ENCODE results near the gene ALDH18A1.
"Not testable (repeated sequence)": the region's sequence is repeated elsewhere in the genome, so short reads cannot be mapped to it uniquely, and the experiment has no call there.

The ALDH18A1 gene

DNA sequence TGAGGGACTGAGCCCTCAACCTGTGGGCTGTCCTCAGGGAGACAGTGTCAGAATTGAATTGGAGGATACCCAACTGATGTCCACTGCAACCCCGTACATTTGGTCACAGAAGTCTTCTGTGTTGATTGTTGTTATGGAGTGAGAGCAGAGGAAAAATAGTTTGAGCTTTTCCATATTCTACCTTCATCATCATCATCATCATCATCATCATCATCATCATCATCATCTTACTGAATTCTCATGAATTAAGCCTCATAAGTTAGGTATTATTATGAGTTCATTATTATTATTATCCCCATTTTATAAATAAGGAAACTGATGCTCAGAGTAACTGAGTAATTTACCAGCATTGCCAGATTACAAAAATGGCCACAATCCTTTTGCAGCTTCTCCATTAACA lies 8.4 kb downstream of the ALDH18A1 start:
- no peak for DNase-seq (ENCODE audit: low read depth)

- DNase-seq (ENCODE audit: low read depth) = no peak
Observed at GRCh38 chr10:95646160-95646559, 10.4 kb downstream of the ALDH18A1 start.

DNA sequence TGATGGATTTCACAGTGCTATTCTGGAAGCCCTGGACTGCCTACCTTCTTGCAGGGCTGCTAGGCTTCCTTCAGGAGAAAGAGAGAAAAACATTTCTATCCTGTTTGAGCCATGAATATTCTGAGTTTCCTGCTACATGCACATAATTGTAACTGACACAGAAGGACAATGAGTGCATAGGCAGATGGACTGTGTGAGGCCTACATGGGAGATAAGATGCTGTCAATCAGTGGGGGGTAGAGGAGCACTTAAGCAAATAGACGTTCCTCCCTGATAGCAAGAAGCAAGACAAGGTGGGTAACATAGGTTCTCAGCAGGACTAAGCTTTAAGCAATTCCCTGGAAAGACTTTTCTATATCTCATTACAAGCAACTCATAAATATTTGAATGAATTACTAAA lies 11.6 kb downstream of the ALDH18A1 start:
- no peak for DNase-seq (ENCODE audit: low read depth)

DNA sequence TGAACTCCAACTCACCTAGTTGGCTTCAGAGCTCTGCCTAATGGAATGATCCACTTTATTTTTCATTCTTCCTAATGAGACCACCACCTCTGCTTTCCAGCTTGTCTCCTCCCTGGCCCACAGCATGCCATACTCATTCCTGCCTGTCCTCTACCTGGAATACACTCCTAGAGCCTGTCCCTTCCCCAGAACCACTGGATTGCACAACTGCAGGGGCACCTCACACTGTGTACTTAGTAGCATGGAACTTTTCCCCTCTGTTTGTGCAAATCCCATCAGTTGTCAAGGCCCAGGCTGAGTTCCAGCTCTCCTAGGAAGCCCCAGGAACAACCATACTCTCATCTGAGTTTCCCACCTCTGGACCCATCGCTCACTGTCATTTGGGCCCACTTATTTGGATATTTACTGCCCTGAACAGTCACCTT lies 15.6 kb downstream of the ALDH18A1 start:
- DNase-seq (ENCODE audit: low read depth) = no peak

DNA sequence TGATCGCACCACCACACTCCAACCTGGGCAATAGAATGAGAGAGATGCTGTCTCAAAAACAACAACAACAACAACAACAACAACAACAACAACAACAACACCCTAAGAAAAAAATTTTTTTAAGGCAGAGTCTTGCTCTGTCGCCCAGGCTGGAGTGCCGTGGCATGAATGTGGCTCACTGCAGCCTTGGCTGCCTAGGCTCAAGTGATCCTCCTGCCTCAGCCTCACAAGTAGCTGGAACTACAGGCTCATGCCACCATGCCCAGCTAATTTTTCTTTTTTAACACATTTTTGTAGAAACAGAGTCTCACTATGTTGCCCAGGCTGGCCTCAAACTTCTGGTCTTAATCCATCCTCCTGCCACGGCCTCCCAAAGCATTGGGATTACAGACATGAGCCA lies 18.6 kb downstream of the ALDH18A1 start:
- no peak for DNase-seq (ENCODE audit: low read depth)

GRCh38 chr10:95637140-95637539 lies 19.4 kb downstream of the ALDH18A1 start:
- no peak for DNase-seq (ENCODE audit: low read depth)

- no peak for DNase-seq (ENCODE audit: low read depth)
Observed at GRCh38 chr10:95635319-95635733, 21.2 kb downstream of the ALDH18A1 start.

- DNase-seq (ENCODE audit: low read depth) = no peak
Observed at GRCh38 chr10:95628786-95629185, 27.7 kb downstream of the ALDH18A1 start.

DNA sequence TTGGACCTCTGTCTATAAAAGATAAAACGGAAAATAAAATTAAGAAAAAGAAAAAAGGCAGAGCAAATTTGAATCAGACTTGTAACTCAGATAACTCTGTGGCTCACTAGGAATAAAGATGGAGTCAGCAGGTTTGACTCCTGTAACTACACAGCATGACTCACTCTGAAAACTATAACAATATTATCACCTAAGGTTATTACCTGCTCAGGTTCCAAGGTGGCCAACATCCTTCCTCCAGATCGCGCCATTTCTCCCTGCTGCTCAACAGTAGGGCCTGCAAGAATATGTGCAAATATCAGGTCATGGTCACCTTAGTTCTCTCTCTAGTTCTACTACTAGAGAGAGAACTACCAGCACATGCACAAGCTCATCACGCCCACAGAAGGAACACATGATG lies 30.0 kb downstream of the ALDH18A1 start:
- DNase-seq (ENCODE audit: low read depth) = no peak

- not testable (repeated sequence) for DNase-seq (ENCODE audit: low read depth)
Observed at GRCh38 chr10:95620415-95620814, 36.1 kb downstream of the ALDH18A1 start.

DNA sequence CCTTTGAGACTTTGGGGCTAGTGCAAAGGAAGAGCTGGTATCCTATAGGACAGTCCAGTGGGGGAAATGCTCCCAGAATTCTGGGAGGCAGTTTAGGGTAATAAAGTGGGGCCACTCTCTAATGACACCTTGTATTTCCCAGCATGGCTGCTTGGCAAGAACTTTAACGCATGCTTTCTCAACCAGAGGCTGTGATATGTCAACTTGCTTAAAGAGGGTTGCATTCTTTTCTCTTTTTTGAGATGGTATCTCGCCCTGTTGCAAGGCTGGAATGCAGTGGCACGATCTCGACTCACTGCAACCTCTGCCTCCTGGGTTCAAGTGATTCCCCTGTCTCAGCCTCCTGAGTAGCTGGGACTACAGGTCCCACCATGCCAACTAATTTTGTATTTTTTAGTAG lies 38.4 kb downstream of the ALDH18A1 start:
- DNase-seq (ENCODE audit: low read depth) = no peak

- no peak for DNase-seq (ENCODE audit: low read depth)
Observed at GRCh38 chr10:95616446-95616845, 40.1 kb downstream of the ALDH18A1 start.

DNA sequence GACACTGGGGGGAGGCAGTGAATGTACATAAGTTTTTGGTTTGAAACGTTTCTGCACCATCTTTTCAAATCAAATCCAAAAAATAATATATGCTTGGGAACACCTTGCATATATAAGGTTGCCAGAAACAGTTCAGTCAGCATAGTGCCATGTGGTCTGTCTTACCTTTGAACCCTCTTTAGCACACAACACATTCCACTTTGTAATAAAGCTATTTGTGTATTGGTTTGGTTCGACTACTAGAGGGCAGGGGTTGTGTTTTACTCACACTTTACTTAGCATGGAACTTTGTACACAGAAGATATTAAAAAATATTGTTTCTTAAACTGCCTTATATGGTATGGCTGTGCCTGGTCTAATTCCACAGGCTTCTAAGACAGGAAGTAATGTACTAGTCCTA lies 43.2 kb downstream of the ALDH18A1 start:
- no peak for DNase-seq (ENCODE audit: low read depth)

GRCh38 chr10:95610727-95611126 lies 45.8 kb downstream of the ALDH18A1 start:
- DNase-seq (ENCODE audit: low read depth) = no peak

GRCh38 chr10:95606922-95607321 lies 49.6 kb downstream of the ALDH18A1 start:
- DNase-seq (ENCODE audit: low read depth) = no peak

DNA sequence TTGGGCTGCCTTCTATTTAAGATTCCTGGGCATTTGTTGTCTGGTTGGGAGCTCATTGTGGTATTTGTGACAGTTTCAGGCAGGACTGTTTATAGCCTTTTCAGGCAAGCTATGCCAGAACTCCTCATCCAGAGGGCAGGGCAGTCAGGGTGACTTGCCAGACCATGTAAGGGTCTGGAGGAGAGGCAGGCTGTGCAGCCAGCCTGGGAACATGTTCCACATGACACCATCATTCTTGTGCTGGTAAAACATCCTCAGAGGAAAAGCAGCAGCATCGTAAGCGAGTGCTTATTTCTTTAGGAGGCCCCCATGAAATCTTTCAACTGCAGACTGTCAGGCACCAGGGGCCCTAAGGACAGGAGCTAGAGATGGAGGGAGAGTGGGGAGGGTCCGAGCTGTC lies 51.3 kb downstream of the ALDH18A1 start:
- no peak for DNase-seq (ENCODE audit: low read depth)

DNA sequence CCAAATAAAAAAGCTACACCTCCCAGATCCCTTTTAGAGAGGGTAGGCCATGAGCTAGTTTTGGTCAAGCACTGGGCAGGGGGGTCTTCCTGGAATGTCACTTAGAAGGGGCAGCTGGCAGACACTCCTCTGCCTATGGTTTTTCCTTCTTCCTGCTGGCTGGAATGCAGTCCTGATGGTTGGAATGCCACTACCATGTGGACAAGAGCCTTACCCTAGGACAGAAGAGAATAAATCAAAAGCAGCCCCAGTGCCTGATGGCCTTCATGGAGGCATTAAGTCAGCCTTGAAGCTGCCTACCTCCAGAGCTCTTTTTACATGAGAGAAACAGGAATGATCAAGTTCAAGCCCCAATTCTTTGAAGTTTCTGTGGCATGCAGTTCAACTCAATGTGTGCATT lies 51.9 kb downstream of the ALDH18A1 start:
- DNase-seq (ENCODE audit: low read depth) = no peak

DNA sequence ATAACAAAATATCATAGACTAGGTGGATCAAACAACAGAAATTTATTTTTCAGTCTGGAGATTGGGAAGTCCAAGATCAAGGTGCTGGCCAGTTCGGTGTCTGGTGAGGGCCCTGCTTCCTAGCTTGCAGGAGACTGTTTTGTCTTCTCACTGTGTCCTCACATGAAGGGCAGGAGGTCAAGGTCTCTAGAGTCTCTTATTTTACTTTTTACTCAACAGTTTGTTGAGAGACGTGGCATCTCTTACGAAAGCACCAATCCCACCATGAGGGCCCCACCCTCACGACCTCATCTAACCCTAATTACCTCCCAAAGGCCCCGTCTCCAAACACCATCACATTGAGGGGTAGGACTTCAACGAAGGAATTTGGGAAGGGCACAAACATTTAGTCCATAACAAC lies 54.1 kb downstream of the ALDH18A1 start:
- DNase-seq (ENCODE audit: low read depth) = no peak

- DNase-seq (ENCODE audit: low read depth) = peak; percentile 11
Observed at GRCh38 chr10:95601116-95601719, 55.3 kb downstream of the ALDH18A1 start.

DNA sequence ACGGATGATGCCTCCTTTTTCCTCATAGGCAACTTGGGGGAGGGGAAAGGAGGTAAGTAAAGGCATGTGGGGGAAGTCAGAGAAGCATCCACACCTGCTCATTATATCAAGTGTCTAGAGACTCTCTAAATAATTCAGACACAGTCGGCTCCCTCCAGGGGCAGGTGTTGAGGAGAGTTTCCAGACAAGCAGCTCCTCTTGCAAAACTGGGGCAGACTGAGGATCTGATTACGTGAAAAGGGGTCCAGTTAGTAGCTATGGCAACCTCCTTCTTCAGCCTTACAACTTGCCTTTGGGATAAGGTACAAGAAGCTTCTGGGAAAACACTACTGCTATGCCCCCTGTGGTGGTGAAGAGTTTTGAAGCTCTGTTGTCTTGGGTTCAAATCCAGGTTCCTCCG lies 56.4 kb downstream of the ALDH18A1 start:
- DNase-seq (ENCODE audit: low read depth) = no peak

DNA sequence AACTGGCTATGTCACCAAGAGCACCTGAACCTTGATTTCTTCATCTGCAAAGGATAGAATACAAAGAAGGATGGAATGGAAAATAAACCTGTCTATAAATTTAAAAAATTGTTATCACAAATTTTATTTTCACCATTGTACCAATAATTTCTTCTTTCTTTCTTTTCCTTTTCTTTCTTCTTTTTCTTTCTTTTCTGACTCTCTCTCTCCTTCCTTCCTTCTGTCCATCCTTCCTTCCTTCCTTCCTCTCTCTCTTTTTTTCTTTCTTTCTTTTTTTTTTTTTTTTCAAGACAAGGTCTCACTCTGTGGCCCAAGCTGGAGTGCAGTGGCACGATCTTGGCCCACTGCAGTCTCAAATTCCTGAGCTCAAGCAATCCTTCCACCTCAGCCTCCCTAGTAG lies 58.7 kb downstream of the ALDH18A1 start:
- no peak for DNase-seq (ENCODE audit: low read depth)

- no peak for DNase-seq (ENCODE audit: low read depth)
Observed at GRCh38 chr10:95588025-95588424, 68.5 kb downstream of the ALDH18A1 start.

DNA sequence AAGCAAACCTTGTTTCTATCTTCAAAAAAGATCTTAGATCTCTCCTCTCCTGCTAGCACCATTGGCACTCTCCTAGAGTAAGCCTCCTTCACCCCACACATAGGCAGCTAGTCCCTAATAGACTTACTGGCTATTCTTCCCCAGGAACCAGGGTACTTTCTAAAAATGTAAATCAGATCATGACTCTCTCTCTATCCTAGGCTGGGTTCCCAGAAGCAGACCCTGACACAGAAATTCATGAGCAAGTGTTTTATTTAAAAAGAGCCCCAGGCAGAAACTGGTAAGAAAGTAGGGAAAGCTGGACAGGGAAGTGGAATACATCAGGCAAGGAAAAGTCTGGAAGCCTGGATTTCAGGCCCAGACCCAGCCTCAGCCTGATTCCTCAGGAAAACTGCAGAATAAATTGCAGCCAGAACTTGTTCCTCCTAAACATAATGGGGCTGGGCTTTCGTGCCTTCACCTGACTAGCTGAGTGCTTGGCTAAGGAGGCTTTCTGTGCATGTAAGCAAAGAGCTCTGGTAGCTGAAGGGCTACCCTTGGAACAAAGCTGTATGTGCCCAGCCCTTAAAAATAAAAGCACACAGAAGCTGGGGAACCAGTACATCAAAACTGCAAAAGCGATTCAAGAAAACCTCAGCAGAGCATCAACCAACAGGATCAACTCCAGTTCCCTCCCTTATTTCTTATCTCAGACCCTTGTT lies 76.5 kb downstream of the ALDH18A1 start:
- no peak for DNase-seq (ENCODE audit: low read depth)

DNA sequence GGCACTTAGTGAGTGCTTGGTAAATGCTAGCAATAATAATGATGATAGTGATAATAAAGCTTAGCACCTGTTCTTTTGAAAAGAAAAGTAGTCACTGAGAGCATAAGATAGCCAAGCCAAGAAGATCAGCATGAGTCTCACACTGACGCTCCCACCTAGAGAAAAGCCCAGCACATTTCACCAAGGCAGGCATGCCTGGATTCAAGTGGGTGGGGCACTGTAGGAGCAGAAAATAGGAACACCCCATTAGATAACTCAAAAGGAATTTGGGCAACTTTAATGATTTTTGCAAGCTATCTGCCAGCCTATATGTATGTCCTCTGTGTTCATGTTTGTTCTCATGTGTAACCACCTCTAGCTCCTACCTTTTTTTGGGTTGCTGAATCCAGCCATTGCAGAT lies 77.2 kb downstream of the ALDH18A1 start:
- no peak for DNase-seq (ENCODE audit: low read depth)
